Chondrocyte (in vitro differentiated cells): ENCODE measurements around the gene ARHGAP6. TPM values are rescaled to one million over a fixed set of nuclear protein-coding genes. Genes with fewer than 3 reads are reported as not detected.

Experiments
- DNase-seq: peaks from one replicate; pipeline ENCODE4 v3.0.0; 2021; ENCODE audit warnings: mixed read lengths, low spot score
- H3K27ac Mint-ChIP-seq: one replicate; pipeline ENCODE4 v1.8.0; 2021; ENCODE audit warnings: mild to moderate bottlenecking, moderate library complexity, mixed read lengths; ENCODE audit not compliant: unreplicated experiment
- H3K27me3 Mint-ChIP-seq: 2 replicates; pipeline ENCODE4 v1.8.0; 2021; ENCODE audit warnings: low read depth, mixed read lengths
- H3K36me3 Mint-ChIP-seq: 2 replicates; pipeline ENCODE4 v1.8.0; 2021; ENCODE audit warnings: low read depth, mixed read lengths
- H3K4me1 Mint-ChIP-seq: 2 replicates; pipeline ENCODE4 v1.8.0; 2021; ENCODE audit warnings: low read depth, mild to moderate bottlenecking, mixed read lengths
- H3K4me3 Mint-ChIP-seq: one replicate; pipeline ENCODE4 v1.8.0; 2021; ENCODE audit warnings: mild to moderate bottlenecking, moderate library complexity, mixed read lengths; ENCODE audit not compliant: unreplicated experiment
- H3K9me3 Mint-ChIP-seq: 2 replicates; pipeline ENCODE4 v1.8.0; 2021; ENCODE audit warnings: low read depth, mixed read lengths
- total RNA-seq: library from RNA; stranded (reverse); gene quantifications from 3 replicates; pipeline ENCODE4 v1.2.1, GENCODE V29; 2021
- TF ChIP-seq, protein P1 (sequence below): fragments of 200-600 bp; sonication (generic); IDR thresholded peaks from 2 replicates; pipeline ENCODE4 v1.5.0; 2021; ENCODE audit warnings: antibody characterized with exemption, mild to moderate bottlenecking, moderate library complexity

ARHGAP6 gene
- total RNA-seq, 1 donor from 2014 or later: 1.5 TPM

GRCh38 chrX:11298600-11298999 is 367.1 kb downstream of the ARHGAP6 start:
- TF ChIP-seq, protein P1, sequence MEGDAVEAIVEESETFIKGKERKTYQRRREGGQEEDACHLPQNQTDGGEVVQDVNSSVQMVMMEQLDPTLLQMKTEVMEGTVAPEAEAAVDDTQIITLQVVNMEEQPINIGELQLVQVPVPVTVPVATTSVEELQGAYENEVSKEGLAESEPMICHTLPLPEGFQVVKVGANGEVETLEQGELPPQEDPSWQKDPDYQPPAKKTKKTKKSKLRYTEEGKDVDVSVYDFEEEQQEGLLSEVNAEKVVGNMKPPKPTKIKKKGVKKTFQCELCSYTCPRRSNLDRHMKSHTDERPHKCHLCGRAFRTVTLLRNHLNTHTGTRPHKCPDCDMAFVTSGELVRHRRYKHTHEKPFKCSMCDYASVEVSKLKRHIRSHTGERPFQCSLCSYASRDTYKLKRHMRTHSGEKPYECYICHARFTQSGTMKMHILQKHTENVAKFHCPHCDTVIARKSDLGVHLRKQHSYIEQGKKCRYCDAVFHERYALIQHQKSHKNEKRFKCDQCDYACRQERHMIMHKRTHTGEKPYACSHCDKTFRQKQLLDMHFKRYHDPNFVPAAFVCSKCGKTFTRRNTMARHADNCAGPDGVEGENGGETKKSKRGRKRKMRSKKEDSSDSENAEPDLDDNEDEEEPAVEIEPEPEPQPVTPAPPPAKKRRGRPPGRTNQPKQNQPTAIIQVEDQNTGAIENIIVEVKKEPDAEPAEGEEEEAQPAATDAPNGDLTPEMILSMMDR: no peak
- Mint-ChIP-seq H3K27me3 (no peaks in the 10 kb centered on the region), H3K27ac (no peak overlapping the region), H3K9me3 (peaks cover 9% of the 10 kb centered on the region), H3K4me1 (no peaks in the 10 kb centered on the region), H3K4me3 (no peak overlapping the region), H3K36me3 (no peaks in the 10 kb centered on the region)
- peak; percentile 72 for DNase-seq

- TF ChIP-seq, protein P1: no peak
- Mint-ChIP-seq H3K27me3 (no peaks in the 10 kb centered on the region), H3K9me3 (peaks cover 3% of the 10 kb centered on the region), H3K4me1 (no peaks in the 10 kb centered on the region), H3K4me3 (no peak overlapping the region), H3K27ac (no peak overlapping the region), H3K36me3 (no peaks in the 10 kb centered on the region)
- DNase-seq: no peak
Measured at GRCh38 chrX:11296051-11296450, 369.7 kb downstream of the ARHGAP6 start.

DNA sequence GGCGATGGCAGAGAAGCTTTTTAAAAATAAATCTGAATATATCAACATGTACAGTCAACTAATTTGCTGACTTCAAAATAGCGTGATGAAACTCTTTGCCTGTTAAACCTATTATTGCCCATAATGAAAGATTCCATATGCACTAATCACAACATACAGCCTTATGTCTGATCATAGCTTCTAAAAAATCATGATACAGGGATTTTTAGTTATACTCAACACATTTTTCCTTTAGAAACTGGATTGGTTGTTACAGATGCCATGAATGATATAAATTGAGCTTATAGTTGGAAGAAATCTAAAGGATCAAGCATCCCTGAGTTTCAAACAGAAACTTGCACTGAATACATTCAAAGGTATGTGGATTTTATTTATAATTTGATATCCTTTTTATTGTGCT is 372.6 kb downstream of the ARHGAP6 start, which contains the start of gene AMELX:
Gene AMELX (plus strand): TSS at position 301 of the 400 bp plus-strand sequence. CDS start 1,376 bp downstream, outside the sequence.
- Mint-ChIP-seq H3K4me3 (no peak within 1 kb of the TSS), H3K27ac (no peak within 1 kb of the TSS), H3K4me1 (no peaks in the 10 kb centered on the region), H3K27me3 (no peaks in the 10 kb centered on the region), H3K36me3 (no peaks in the 10 kb centered on the region), H3K9me3 (peaks cover 3% of the 10 kb centered on the region)
- TF ChIP-seq, protein P1: no peak
- no peak for DNase-seq

DNA sequence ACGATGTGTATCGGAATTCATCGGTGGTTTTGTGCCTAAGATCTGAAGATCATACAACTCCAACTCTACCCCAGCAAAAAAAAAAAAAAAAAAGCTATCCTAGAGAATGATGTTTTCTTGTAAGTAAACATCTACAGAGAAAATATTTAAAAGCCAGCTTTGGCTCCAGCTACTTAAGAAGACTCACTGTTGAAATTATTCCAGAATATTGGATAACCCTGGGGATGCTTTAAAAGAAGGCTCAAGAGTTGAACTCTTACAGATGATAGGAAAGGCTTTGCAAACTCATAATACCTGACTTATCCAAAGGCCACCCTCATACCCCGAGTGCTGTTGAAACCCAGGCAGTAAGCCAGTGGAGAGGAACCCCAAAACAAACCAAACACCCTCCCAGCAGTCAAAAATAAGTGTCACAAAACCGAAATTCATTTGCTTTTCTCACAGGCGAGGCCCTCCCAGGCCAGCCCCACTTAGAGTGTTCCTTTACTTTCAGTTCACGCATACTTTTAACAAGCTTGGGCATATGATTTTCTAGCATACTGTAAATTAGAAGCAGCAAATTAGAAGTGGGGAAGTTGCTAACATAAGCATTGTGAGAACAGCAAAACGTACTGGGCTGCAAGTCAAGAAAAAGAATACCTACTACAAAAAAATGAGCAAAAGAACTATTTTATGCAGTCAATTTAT is 375.2 kb downstream of the ARHGAP6 start:
- no peak overlapping the region for H3K4me3 Mint-ChIP-seq
- TF ChIP-seq, protein P1: no peak
- no peaks in the 10 kb centered on the region for H3K4me1 Mint-ChIP-seq
- no peaks in the 10 kb centered on the region for H3K36me3 Mint-ChIP-seq
- H3K27me3 Mint-ChIP-seq: no peaks in the 10 kb centered on the region
- DNase-seq: no peak
- no peaks in the 10 kb centered on the region for H3K9me3 Mint-ChIP-seq
- H3K27ac Mint-ChIP-seq: no peak overlapping the region

- Mint-ChIP-seq H3K4me3 (no peak overlapping the region), H3K4me1 (no peaks in the 10 kb centered on the region), H3K27ac (no peak overlapping the region), H3K27me3 (no peaks in the 10 kb centered on the region), H3K36me3 (no peaks in the 10 kb centered on the region), H3K9me3 (peaks cover 12% of the 10 kb centered on the region)
- DNase-seq: no peak
- TF ChIP-seq, protein P1: no peak
Measured at GRCh38 chrX:11287505-11287904, 378.2 kb downstream of the ARHGAP6 start.
